Naive thymus-derived CD4-positive, alpha-beta T cell (primary cell): ENCODE results near the gene PLPPR2. TPM values are rescaled to one million over a fixed set of nuclear protein-coding genes. Genes with fewer than 3 reads are reported as not detected.
"Not testable (repeated sequence)": the region's sequence is repeated elsewhere in the genome, so short reads cannot be mapped to it uniquely, and the experiment has no call there.

ENCODE experiments used
- ATAC-seq: fragments of 150-1000 bp; cut with Tn5 transposase; 2 replicates; pipeline ENCODE4 v1.10.0; 2021; ENCODE audit warnings: mild to moderate bottlenecking, moderate library complexity
- CTCF ChIA-PET: fragments of 350-600 bp; sonication (Branson Sonifier 250); formaldehyde crosslinking; loops from one replicate; lab custom pipeline; 2021; ENCODE audit warnings: antibody characterized with exemption; lab: Charles Lee
- POLR2A ChIA-PET: fragments of 350-600 bp; sonication (Branson Sonifier 250); formaldehyde crosslinking; loops from one replicate; lab custom pipeline; 2021; ENCODE audit warnings: antibody characterized with exemption, inconsistent platforms; lab: Charles Lee
- DNase-seq, 9 donors: peaks; one replicate each; pipeline versions ENCODE4 v3.0.0 to v3.0.0-alpha.2; 2020 to 2022; ENCODE audit warnings: mixed read lengths in 1 of 9
- H3K27ac ChIP-seq: one replicate; pipeline ENCODE4 v1.7.0; 2013; ENCODE audit warnings: mild to moderate bottlenecking, low read depth, low read length, moderate library complexity
- H3K27me3 ChIP-seq, 2 donors: one replicate each; pipeline ENCODE4 v1.7.0; 2013; ENCODE audit warnings: low read length in 2 of 2, mild to moderate bottlenecking in 2 of 2, moderate library complexity in 2 of 2; ENCODE audit not compliant: control insufficient read depth in 2 of 2, insufficient read depth in 2 of 2
- H3K36me3 ChIP-seq, 3 experiments: 1 replicate in 2 of 3; 2 replicates in 1 of 3; pipeline ENCODE4 v1.7.0; 2013; ENCODE audit warnings: low read length in 3 of 3, mild to moderate bottlenecking in 3 of 3, moderate library complexity in 1 of 3; ENCODE audit not compliant: insufficient read depth in 3 of 3, control insufficient read depth in 2 of 3
- H3K4me1 ChIP-seq, 2 donors: one replicate each; pipeline ENCODE4 v1.7.0; 2013; ENCODE audit warnings: low read length in 2 of 2, mild to moderate bottlenecking in 2 of 2, moderate library complexity in 1 of 2; ENCODE audit not compliant: control insufficient read depth in 2 of 2, insufficient read depth in 2 of 2
- H3K4me3 ChIP-seq: 2 replicates; pipeline ENCODE4 v1.7.0; 2013; ENCODE audit warnings: mild to moderate bottlenecking, low read length
- H3K9me3 ChIP-seq, 3 experiments: 1 replicate in 2 of 3; 2 replicates in 1 of 3; pipeline ENCODE4 v1.7.0; 2013; ENCODE audit warnings: low read length in 3 of 3; ENCODE audit not compliant: control insufficient read depth in 2 of 3
- H3K27ac Mint-ChIP-seq, 9 donors: one replicate each; pipeline ENCODE4 v1.8.0; 2020 to 2022; ENCODE audit warnings: mixed read lengths in 9 of 9, mild to moderate bottlenecking in 8 of 9, moderate library complexity in 5 of 9, inconsistent platforms in 2 of 9
- H3K27me3 Mint-ChIP-seq, 5 donors: one replicate each; pipeline ENCODE4 v1.8.0; 2021 to 2022; ENCODE audit warnings: mixed read lengths in 5 of 5, mild to moderate bottlenecking in 1 of 5
- H3K36me3 Mint-ChIP-seq, 5 donors: one replicate each; pipeline ENCODE4 v1.8.0; 2020 to 2022; ENCODE audit warnings: mixed read lengths in 5 of 5, mild to moderate bottlenecking in 3 of 5, inconsistent platforms in 1 of 5
- H3K4me1 Mint-ChIP-seq, 7 donors: one replicate each; pipeline ENCODE4 v1.8.0; 2020 to 2022; ENCODE audit warnings: mixed read lengths in 7 of 7, mild to moderate bottlenecking in 3 of 7, inconsistent platforms in 1 of 7
- H3K4me3 Mint-ChIP-seq, 10 donors: one replicate each; pipeline ENCODE4 v1.8.0; 2020 to 2022; ENCODE audit warnings: mild to moderate bottlenecking in 10 of 10, mixed read lengths in 10 of 10, moderate library complexity in 6 of 10, inconsistent platforms in 2 of 10
- H3K9me3 Mint-ChIP-seq, 11 donors: one replicate each; pipeline ENCODE4 v1.8.0; 2020 to 2022; ENCODE audit warnings: mixed read lengths in 11 of 11, mild to moderate bottlenecking in 4 of 11, inconsistent platforms in 1 of 11, moderate library complexity in 1 of 11
- intact Hi-C, 2 donors: fragments of 100-400 bp; cut with micrococcal nuclease; formaldehyde crosslinking; loops; one replicate each; pipeline ENCODE4 v1.15.1; 2023
- polyA plus RNA-seq, 2 donors: library from polyadenylated mRNA; unstranded; fragments of 300-500 nt; fragmentation: Illumina TruSeq; gene quantifications; one replicate each; pipeline ENCODE4 v1.2.3, GENCODE V29; 2021
- total RNA-seq, 6 experiments: library from RNA in 5 of 6; stranded (reverse) in 5 of 6; gene quantifications; 1 replicate in 5 of 6; 2 replicates in 1 of 6; pipeline ENCODE4 v1.2.3 and lab custom pipeline; 2021 to 2026

The PLPPR2 gene
- total RNA-seq = 10 to 100 TPM in 4 of 5 experiments, 1 to 10 TPM in 1; 2.6 to 31.0 (median 13.7) TPM
- 1 to 10 TPM in 1 of 2 donors, under 1 TPM in 1; 0.92 to 1.0 TPM for polyA plus RNA-seq
- total RNA-seq (lab: John Stamatoyannopoulos, UW) = 9.6 reads per million, percentile 35 among the genes with 10 or more reads in this experiment

GRCh38 chr19:11355160-11356073, at the start of gene PLPPR2:
Gene PLPPR2, plus strand, starts transcription at chr19:11355432. Its CDS starts 2,242 bp downstream, at chr19:11357674.
- ATAC-seq = peak; percentile 98
- H3K9me3 ChIP-seq = no peaks in the 10 kb centered on the region
- peaks cover 0 to 5% (median 0%) of the 10 kb centered on the region in 11 donors for H3K9me3 Mint-ChIP-seq
- ChIA-PET CTCF (no interaction called here), POLR2A (no interaction called here)
- no peaks in the 10 kb centered on the region for H3K36me3 ChIP-seq
- intact Hi-C loops = loop anchor here (1.0 kb wide), 3 partner anchors 9 to 20 kb away; partner anchors contain the start of genes CCDC159 (in 2 of the 2), TMEM205 (in 2 of the 2) and SWSAP1 (in 1 of the 2)
- H3K4me3 Mint-ChIP-seq = peak within 1 kb of the TSS; percentile 63 to 90 (median 80)
- peak within 1 kb of the TSS; percentile 23 for H3K27ac ChIP-seq
- H3K4me3 ChIP-seq = peak within 1 kb of the TSS; percentile 41
- H3K27me3 Mint-ChIP-seq = peaks cover 0 to 17% (median 7%) of the 10 kb centered on the region in 5 donors
- peak; percentile 73 to 87 (median 80) for DNase-seq
- peaks cover 9 to 19% (median 13%) of the 10 kb centered on the region in 7 donors for H3K4me1 Mint-ChIP-seq
- peaks cover 0 to 6% of the 10 kb centered on the region in 2 donors for H3K27me3 ChIP-seq
- H3K4me1 ChIP-seq = peaks cover 3 to 4% of the 10 kb centered on the region in 2 donors
- peak within 1 kb of the TSS in 5 of 9 donors; percentile 38 to 90 (median 77) for H3K27ac Mint-ChIP-seq
- no peaks in the 10 kb centered on the region for H3K36me3 Mint-ChIP-seq

- no peaks in the 10 kb centered on the region for H3K4me1 ChIP-seq
- Mint-ChIP-seq H3K27me3 (peaks cover 0 to 17% (median 7%) of the 10 kb centered on the region in 5 donors), H3K27ac (no peak overlapping the region), H3K9me3 (peaks cover 0 to 2% (median 0%) of the 10 kb centered on the region in 11 donors), H3K36me3 (no peaks in the 10 kb centered on the region), H3K4me1 (no peaks in the 10 kb centered on the region), H3K4me3 (no peak overlapping the region)
- no peaks in the 10 kb centered on the region for H3K9me3 ChIP-seq
- ATAC-seq (no peak), DNase-seq (no peak)
- no peak overlapping the region for H3K27ac ChIP-seq
- ChIA-PET CTCF (no interaction called here), POLR2A (no interaction called here)
- H3K36me3 ChIP-seq = no peaks in the 10 kb centered on the region
- intact Hi-C loops = no loop called here
- no peak overlapping the region for H3K4me3 ChIP-seq
- no peaks in the 10 kb centered on the region for H3K27me3 ChIP-seq
These were observed 48.9 kb upstream of the PLPPR2 start for GRCh38 chr19:11306337-11306736.

GRCh38 chr19:11320278-11320995, 34.8 kb upstream of the PLPPR2 start:
- intact Hi-C loops = not testable (repeated sequence)
- POLR2A ChIA-PET = interaction anchor here (0.6 kb wide), 1 partner anchor 718 kb away, joined by 4 read pairs; no protein-coding TSS in a partner anchor

GRCh38 chr19:11321191-11322126, 33.8 kb upstream of the PLPPR2 start:
- peaks cover 4 to 25% (median 7%) of the 10 kb centered on the region in 5 donors for H3K27me3 Mint-ChIP-seq
- H3K36me3 ChIP-seq = peaks cover 0 to 3% (median 0%) of the 10 kb centered on the region in 3 experiments
- H3K4me3 Mint-ChIP-seq = no peak overlapping the region
- H3K4me3 ChIP-seq = no peak overlapping the region
- H3K27ac ChIP-seq = no peak overlapping the region
- peaks cover 12 to 32% (median 17%) of the 10 kb centered on the region in 7 donors for H3K4me1 Mint-ChIP-seq
- CTCF ChIA-PET = interaction anchor here (0.6 kb wide), 1 partner anchor 53 kb away, joined by 3 read pairs; the partner anchor contains the start of gene SWSAP1
- DNase-seq = no peak
- H3K9me3 ChIP-seq = no peaks in the 10 kb centered on the region
- POLR2A ChIA-PET = no interaction called here
- peaks cover 0 to 12% of the 10 kb centered on the region in 2 donors for H3K4me1 ChIP-seq
- no peaks in the 10 kb centered on the region for H3K27me3 ChIP-seq
- H3K27ac Mint-ChIP-seq = peak overlapping the region in 2 of 9 donors; percentile 37 to 48
- ATAC-seq = no peak
- H3K36me3 Mint-ChIP-seq = peaks cover 0 to 5% (median 0%) of the 10 kb centered on the region in 5 donors
- intact Hi-C loops = no loop called here
- peaks cover 0 to 1% (median 0%) of the 10 kb centered on the region in 11 donors for H3K9me3 Mint-ChIP-seq

More at GRCh38 chr19:11320278-11320995, 34.8 kb upstream of the PLPPR2 start:
- H3K4me3 Mint-ChIP-seq, H3K9me3 ChIP-seq, H3K36me3 Mint-ChIP-seq, H3K9me3 Mint-ChIP-seq, ATAC-seq, H3K27me3 ChIP-seq, H3K27ac ChIP-seq, DNase-seq, H3K36me3 ChIP-seq, CTCF ChIA-PET, H3K4me3 ChIP-seq: not testable (repeated sequence)
- Mint-ChIP-seq H3K4me1 (peaks cover 12 to 32% (median 17%) of the 10 kb centered on the region in 7 donors), H3K27ac (peak overlapping the region in 1 of 9 donors; percentile 37), H3K27me3 (peaks cover 4 to 25% (median 7%) of the 10 kb centered on the region in 5 donors)
- H3K4me1 ChIP-seq = peaks cover 0 to 12% of the 10 kb centered on the region in 2 donors

- Histone ChIP-seq H3K9me3 (no peaks in the 10 kb centered on the region), H3K4me1 (peaks cover 0 to 12% of the 10 kb centered on the region in 2 donors), H3K4me3 (no peak overlapping the region), H3K27ac (no peak overlapping the region), H3K27me3 (no peaks in the 10 kb centered on the region), H3K36me3 (peaks cover 0 to 3% (median 0%) of the 10 kb centered on the region in 3 experiments)
- Mint-ChIP-seq H3K27ac (no peak overlapping the region), H3K9me3 (no peaks in the 10 kb centered on the region), H3K4me3 (no peak overlapping the region), H3K27me3 (peaks cover 0 to 18% (median 0%) of the 10 kb centered on the region in 5 donors), H3K4me1 (peaks cover 12 to 32% (median 17%) of the 10 kb centered on the region in 7 donors), H3K36me3 (peaks cover 0 to 10% (median 5%) of the 10 kb centered on the region in 5 donors)
- intact Hi-C loops = no loop called here
- POLR2A ChIA-PET = no interaction called here
- DNase-seq (no peak), ATAC-seq (no peak)
- CTCF ChIA-PET = no interaction called here
These were observed 32.8 kb upstream of the PLPPR2 start for GRCh38 chr19:11322269-11323024.
